OCI-LY7 (cell line): ENCODE measurements around the gene CNTN5.

ENCODE experiments used
- EZH2phosphoT487 ChIP-seq: fragments of 200-600 bp; sonication (generic); IDR thresholded peaks from 2 replicates; pipeline ENCODE4 v1.6.1; 2018; ENCODE audit warnings: low read depth, borderline replicate concordance, mild to moderate bottlenecking, mixed run types, antibody characterized with exemption, low read length, moderate library complexity, mixed read lengths
- TF ChIP-seq, protein P1 (sequence below): fragments of 200-600 bp; sonication (generic); conservative IDR thresholded peaks from 2 replicates; pipeline ENCODE4 v1.5.1; 2014; ENCODE audit warnings: mild to moderate bottlenecking, antibody characterized with exemption, low read length, moderate library complexity, mixed read lengths

DNA sequence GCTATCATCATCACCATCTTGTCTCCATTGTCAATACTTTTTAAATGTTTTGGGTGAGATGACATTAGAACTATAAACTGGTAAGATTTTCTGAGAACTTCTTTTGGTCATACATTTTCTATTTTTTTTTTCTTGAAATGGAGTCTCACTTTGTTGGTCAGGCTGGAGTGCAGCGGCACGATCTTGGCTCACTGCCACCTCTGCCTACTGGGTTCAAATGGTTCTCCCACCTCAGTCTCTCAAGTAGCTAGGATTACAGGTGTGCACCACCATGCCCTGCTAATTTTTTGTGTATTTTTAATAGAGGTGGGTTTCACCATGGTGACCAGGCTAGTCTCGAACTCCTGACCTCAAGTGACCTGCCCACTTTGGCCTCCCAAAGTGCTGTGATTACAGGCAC, 880.4 kb downstream of the CNTN5 start:
- TF ChIP-seq, protein P1, sequence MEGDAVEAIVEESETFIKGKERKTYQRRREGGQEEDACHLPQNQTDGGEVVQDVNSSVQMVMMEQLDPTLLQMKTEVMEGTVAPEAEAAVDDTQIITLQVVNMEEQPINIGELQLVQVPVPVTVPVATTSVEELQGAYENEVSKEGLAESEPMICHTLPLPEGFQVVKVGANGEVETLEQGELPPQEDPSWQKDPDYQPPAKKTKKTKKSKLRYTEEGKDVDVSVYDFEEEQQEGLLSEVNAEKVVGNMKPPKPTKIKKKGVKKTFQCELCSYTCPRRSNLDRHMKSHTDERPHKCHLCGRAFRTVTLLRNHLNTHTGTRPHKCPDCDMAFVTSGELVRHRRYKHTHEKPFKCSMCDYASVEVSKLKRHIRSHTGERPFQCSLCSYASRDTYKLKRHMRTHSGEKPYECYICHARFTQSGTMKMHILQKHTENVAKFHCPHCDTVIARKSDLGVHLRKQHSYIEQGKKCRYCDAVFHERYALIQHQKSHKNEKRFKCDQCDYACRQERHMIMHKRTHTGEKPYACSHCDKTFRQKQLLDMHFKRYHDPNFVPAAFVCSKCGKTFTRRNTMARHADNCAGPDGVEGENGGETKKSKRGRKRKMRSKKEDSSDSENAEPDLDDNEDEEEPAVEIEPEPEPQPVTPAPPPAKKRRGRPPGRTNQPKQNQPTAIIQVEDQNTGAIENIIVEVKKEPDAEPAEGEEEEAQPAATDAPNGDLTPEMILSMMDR, result no peak
- TF ChIP-seq EZH2phosphoT487, result no peak
